ENCODE data around the gene STOM. TPM values are rescaled to one million over a fixed set of nuclear protein-coding genes. Genes with fewer than 3 reads are reported as not detected.
"Not testable (repeated sequence)": the region's sequence is repeated elsewhere in the genome, so short reads cannot be mapped to it uniquely, and the experiment has no call there.

The STOM gene
- total RNA-seq, 1 donor from 2014 or later = 53.2 TPM

DNA sequence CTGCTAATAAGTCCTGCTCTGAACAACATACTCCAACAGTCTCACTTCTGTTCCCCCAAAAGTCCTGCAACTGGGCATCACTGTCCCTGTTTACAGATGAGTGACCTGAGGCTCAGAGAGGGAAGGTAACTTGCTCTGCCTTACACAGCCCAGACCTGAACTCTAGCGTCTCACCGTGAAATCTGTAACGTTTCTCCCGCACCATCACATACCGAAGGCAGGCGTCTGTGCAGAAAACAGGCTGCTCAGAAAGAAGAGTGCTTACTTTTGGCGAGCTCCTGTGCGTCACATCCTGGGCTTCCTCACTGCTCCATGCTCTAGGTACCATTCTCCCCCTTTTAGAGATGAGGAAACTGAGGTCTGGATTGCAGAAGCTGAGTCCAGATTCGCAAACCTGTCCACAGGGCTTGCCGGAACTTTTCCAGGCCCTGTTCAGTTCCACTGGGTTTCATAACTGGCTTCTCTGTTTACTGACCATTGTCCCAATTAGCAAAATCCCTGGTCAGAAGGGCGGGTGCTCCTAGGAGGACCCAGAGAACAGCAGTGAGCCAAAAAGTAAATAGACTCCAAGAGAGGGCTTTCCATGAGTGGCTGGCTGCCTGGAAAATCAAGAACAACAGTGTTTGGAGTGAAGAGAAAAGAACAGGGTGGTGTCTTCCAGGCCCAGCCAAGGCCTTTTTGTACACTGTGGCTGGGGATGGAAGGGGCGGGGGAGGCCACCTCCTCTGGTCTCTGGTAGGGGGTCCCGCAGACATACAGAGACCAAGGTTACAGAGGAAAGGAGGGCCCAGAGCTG lies 75.0 kb downstream of the STOM start:
- peaks cover 6% of the 10 kb centered on the region for H3K36me3 Mint-ChIP-seq (ENCODE audit: unreplicated experiment)
- H3K27ac Mint-ChIP-seq (ENCODE audit: unreplicated experiment) = peak overlapping the region; percentile 61
- H3K4me3 Mint-ChIP-seq (ENCODE audit: unreplicated experiment) = no peak overlapping the region
- TF ChIP-seq, protein P1, sequence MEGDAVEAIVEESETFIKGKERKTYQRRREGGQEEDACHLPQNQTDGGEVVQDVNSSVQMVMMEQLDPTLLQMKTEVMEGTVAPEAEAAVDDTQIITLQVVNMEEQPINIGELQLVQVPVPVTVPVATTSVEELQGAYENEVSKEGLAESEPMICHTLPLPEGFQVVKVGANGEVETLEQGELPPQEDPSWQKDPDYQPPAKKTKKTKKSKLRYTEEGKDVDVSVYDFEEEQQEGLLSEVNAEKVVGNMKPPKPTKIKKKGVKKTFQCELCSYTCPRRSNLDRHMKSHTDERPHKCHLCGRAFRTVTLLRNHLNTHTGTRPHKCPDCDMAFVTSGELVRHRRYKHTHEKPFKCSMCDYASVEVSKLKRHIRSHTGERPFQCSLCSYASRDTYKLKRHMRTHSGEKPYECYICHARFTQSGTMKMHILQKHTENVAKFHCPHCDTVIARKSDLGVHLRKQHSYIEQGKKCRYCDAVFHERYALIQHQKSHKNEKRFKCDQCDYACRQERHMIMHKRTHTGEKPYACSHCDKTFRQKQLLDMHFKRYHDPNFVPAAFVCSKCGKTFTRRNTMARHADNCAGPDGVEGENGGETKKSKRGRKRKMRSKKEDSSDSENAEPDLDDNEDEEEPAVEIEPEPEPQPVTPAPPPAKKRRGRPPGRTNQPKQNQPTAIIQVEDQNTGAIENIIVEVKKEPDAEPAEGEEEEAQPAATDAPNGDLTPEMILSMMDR (IDR thresholded peaks at IDR 0.05) = no peak
- peaks cover 26% of the 10 kb centered on the region for H3K4me1 Mint-ChIP-seq (ENCODE audit: unreplicated experiment)
- no peaks in the 10 kb centered on the region for H3K9me3 Mint-ChIP-seq (ENCODE audit: unreplicated experiment)
- no peak for DNase-seq (ENCODE audit: extremely low spot score, unreplicated experiment)
- H3K27me3 Mint-ChIP-seq (ENCODE audit: unreplicated experiment) = no peaks in the 10 kb centered on the region

DNA sequence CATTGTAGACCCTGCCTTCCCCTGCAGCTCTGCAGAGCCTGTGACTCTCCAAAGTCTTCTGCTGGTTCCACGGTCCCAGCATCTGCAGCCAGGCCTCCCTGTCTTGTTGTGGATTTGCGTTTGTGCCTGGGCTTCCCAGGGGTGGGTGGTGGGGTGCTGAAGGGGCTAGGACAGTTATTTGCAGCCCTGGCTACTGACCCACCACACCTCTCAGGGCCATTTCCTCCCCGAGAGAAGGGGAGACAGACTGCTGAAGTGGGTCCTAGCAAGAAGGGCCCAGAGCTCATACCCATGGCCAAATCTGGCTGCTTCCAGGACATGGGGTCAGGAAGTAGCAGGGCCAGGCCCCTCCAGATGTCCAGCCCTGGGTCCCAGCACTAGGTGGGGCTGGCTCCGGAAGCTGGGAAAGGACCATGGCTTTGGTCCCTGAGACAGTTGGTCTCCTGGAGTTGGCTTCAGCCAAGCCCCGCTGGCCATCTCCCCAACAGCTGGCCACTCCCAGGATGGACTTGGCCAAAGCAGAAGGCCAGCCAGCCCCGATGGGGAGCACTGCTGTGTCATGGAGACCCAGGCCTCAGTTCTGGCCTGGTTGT lies 75.8 kb downstream of the STOM start:
- Mint-ChIP-seq H3K27ac (ENCODE audit: unreplicated experiment) (no peak overlapping the region), H3K9me3 (ENCODE audit: unreplicated experiment) (no peaks in the 10 kb centered on the region)

DNA sequence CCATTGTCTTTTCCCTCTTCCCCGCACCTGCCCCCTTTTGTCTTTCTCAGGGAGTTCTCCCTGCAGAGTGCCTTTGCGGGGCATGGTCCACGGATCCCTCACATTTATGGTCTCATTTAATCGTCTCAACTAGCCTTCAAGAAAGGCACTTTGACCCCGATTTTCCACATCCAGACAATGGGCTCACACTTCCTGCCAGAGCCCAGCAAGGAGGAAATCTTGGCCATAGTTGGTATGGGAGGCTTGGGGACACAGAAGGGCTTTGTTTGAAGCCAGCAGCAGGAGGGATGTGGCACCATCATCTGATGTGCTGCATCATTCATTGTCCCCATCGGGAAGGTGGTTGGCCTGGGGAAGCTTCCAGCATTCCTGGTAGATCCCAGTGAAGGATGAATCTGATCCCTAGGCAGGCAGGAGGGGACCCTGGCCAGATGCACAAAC lies 77.2 kb downstream of the STOM start:
- Mint-ChIP-seq H3K4me1 (ENCODE audit: unreplicated experiment) (peaks cover 30% of the 10 kb centered on the region), H3K4me3 (ENCODE audit: unreplicated experiment) (no peak overlapping the region), H3K36me3 (ENCODE audit: unreplicated experiment) (peaks cover 8% of the 10 kb centered on the region), H3K9me3 (ENCODE audit: unreplicated experiment) (no peaks in the 10 kb centered on the region), H3K27me3 (ENCODE audit: unreplicated experiment) (no peaks in the 10 kb centered on the region), H3K27ac (ENCODE audit: unreplicated experiment) (no peak overlapping the region)
- DNase-seq (ENCODE audit: extremely low spot score, unreplicated experiment) = no peak
- TF ChIP-seq, protein P1 (IDR thresholded peaks at IDR 0.05) = no peak

More for the DNA sequence above, 75.8 kb downstream of the STOM start:
- Mint-ChIP-seq H3K4me3 (ENCODE audit: unreplicated experiment) (no peak overlapping the region), H3K4me1 (ENCODE audit: unreplicated experiment) (peaks cover 29% of the 10 kb centered on the region), H3K36me3 (ENCODE audit: unreplicated experiment) (peaks cover 6% of the 10 kb centered on the region), H3K27me3 (ENCODE audit: unreplicated experiment) (no peaks in the 10 kb centered on the region)
- DNase-seq (ENCODE audit: extremely low spot score, unreplicated experiment) = no peak
- TF ChIP-seq, protein P1 (IDR thresholded peaks at IDR 0.05) = no peak

DNA sequence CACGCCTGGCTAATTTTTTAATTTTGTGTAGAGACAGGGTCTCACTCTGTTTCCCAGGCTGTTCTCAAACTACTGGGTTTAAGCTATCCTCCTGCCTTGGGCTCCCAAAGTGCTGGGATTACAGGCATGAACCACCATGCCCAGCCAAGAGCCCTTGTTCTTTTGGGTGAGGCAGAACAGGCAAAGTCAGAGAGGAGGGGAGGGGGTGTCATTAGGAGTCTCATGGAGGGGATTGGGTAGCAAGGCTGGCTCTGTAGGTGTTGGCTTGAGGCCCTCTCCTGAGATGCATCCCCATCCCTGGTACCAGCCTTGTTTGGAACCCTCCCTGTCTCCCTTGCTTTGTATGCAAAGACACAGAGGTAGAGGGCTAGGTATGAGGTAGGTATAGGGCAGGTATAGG lies 78.0 kb downstream of the STOM start:
- Mint-ChIP-seq H3K4me1 (ENCODE audit: unreplicated experiment) (peaks cover 37% of the 10 kb centered on the region), H3K36me3 (ENCODE audit: unreplicated experiment) (peaks cover 8% of the 10 kb centered on the region), H3K27me3 (ENCODE audit: unreplicated experiment) (no peaks in the 10 kb centered on the region)

DNA sequence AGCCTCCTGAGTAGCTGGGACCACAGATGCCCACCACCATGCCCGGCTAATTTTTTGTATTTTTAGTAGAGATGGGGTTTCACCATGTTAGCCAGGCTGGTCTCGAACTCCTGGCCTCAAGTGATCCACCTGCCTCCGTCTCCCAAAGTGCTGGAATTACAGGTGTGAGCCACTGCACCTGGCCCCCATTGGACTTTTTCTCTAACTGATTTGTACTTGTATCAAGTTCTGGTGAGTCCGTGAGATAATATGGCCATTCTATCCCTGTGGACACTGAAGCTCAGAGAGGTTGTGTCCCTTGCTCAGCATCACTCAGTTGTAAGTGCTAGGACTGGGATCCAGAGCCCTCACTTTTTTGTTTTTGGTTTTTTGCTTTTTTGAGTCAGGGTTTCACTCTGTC lies 78.5 kb downstream of the STOM start:
- not testable (repeated sequence) for H3K36me3 Mint-ChIP-seq (ENCODE audit: unreplicated experiment); H3K4me3 Mint-ChIP-seq (ENCODE audit: unreplicated experiment); H3K27me3 Mint-ChIP-seq (ENCODE audit: unreplicated experiment); DNase-seq (ENCODE audit: extremely low spot score, unreplicated experiment); H3K9me3 Mint-ChIP-seq (ENCODE audit: unreplicated experiment); H3K27ac Mint-ChIP-seq (ENCODE audit: unreplicated experiment)
- peaks cover 42% of the 10 kb centered on the region for H3K4me1 Mint-ChIP-seq (ENCODE audit: unreplicated experiment)

More for the DNA sequence above, 78.0 kb downstream of the STOM start:
- H3K27ac Mint-ChIP-seq (ENCODE audit: unreplicated experiment) = no peak overlapping the region
- H3K9me3 Mint-ChIP-seq (ENCODE audit: unreplicated experiment) = no peaks in the 10 kb centered on the region
- H3K4me3 Mint-ChIP-seq (ENCODE audit: unreplicated experiment) = no peak overlapping the region
- TF ChIP-seq, protein P1 (IDR thresholded peaks at IDR 0.05) = no peak
- DNase-seq (ENCODE audit: extremely low spot score, unreplicated experiment) = no peak
